Dendritic cell treated with granulocyte-macrophage colony-stimulating factor and Interleukin-4, amounts not matched to agents 40 ng/mL and 50 ng/mL, for 4 days (primary cell): ENCODE data around the gene RRBP1.

ENCODE experiments used
- H3K27ac Mint-ChIP-seq: one replicate; pipeline ENCODE4 v1.8.0; 2022; ENCODE audit warnings: mild to moderate bottlenecking, mixed read lengths
- H3K27me3 Mint-ChIP-seq: one replicate; pipeline ENCODE4 v1.8.0; 2022; ENCODE audit warnings: mild to moderate bottlenecking, mixed read lengths
- H3K36me3 Mint-ChIP-seq: one replicate; pipeline ENCODE4 v1.8.0; 2022; ENCODE audit warnings: low read depth, mixed read lengths
- H3K4me1 Mint-ChIP-seq: one replicate; pipeline ENCODE4 v1.8.0; 2022; ENCODE audit warnings: low read depth, mixed read lengths
- H3K4me3 Mint-ChIP-seq: one replicate; pipeline ENCODE4 v1.8.0; 2022; ENCODE audit warnings: mild to moderate bottlenecking, moderate library complexity, mixed read lengths
- H3K9me3 Mint-ChIP-seq: one replicate; pipeline ENCODE4 v1.8.0; 2022; ENCODE audit warnings: mixed read lengths
- intact Hi-C: fragments of 100-400 bp; cut with micrococcal nuclease; formaldehyde crosslinking; loops from one replicate; pipeline ENCODE4 v1.15.0; 2022

The RRBP1 gene

DNA sequence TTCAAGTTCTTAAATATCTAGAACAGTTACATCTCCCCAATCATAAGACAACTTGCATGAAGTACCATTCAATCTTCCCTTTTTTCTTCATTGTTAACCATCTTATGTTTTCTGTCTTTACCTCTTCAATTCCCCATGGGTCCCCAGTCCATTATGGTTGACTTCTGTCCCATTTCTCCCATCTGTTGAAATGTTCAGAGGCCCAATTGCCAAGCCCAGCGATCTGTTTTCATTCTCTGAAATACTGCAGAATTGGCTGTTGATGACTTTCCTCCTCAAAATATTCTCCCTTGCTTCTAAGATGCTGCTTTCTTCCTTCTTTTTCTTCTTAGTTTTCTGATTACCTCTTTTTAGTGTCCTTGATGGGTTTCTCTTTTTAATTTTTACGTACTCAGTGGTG lies 86.2 kb downstream of the RRBP1 start:
- intact Hi-C loops = no loop called here
- peaks cover 28% of the 10 kb centered on the region for H3K4me1 Mint-ChIP-seq
- H3K27me3 Mint-ChIP-seq = no peaks in the 10 kb centered on the region
- no peak overlapping the region for H3K4me3 Mint-ChIP-seq
- no peak overlapping the region for H3K27ac Mint-ChIP-seq
- peaks cover 5% of the 10 kb centered on the region for H3K36me3 Mint-ChIP-seq
- H3K9me3 Mint-ChIP-seq = no peaks in the 10 kb centered on the region

DNA sequence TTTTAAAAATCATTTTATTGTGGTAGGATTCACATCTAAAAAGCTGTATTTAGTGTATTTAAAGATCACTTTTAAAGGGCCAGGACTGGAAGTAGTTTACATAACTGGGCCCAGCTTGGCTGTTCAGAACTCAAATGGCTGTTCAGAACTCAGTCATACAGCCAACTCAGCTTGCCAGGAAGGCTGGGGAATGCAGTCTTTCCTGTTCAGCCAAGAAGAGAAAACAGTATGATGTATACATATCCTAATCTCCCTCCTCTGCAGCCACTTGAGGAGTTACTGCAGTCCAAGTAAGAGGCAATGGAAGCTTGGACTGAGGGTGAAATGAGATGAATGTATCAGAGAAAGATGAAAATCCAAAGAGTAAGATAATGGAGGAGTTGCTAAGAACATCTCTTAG lies 87.6 kb downstream of the RRBP1 start:
- Mint-ChIP-seq H3K4me3 (no peak overlapping the region), H3K27ac (no peak overlapping the region), H3K4me1 (peaks cover 28% of the 10 kb centered on the region), H3K27me3 (no peaks in the 10 kb centered on the region), H3K9me3 (no peaks in the 10 kb centered on the region), H3K36me3 (no peaks in the 10 kb centered on the region)
- intact Hi-C loops = no loop called here

DNA sequence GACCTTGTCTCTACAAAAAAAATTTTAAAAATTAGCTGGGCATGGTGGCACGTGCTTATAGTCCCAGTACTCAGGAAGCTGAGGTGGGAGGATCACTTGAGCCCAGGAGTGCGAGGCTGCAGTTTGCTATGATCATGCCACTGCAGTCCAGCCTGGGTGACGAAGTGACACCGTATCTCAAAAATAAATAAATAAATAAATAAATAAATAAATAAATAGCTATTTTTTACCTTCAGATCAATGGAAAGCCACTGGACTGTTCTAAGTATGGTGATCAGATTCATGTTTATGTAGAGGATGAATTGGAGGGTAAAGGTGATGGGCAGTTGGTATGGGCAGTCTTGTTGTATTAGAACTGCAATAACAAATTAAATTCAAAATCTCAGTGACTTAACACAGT lies 88.1 kb downstream of the RRBP1 start:
- no peak overlapping the region for H3K4me3 Mint-ChIP-seq
- H3K36me3 Mint-ChIP-seq = no peaks in the 10 kb centered on the region
- H3K27ac Mint-ChIP-seq = no peak overlapping the region
- H3K27me3 Mint-ChIP-seq = no peaks in the 10 kb centered on the region
- intact Hi-C loops = no loop called here
- H3K4me1 Mint-ChIP-seq = peaks cover 28% of the 10 kb centered on the region
- H3K9me3 Mint-ChIP-seq = no peaks in the 10 kb centered on the region

GRCh38 chr20:17590245-17590644 lies 91.8 kb downstream of the RRBP1 start:
- H3K4me3 Mint-ChIP-seq = no peak overlapping the region
- H3K4me1 Mint-ChIP-seq = peaks cover 18% of the 10 kb centered on the region
- H3K27ac Mint-ChIP-seq = no peak overlapping the region

DNA sequence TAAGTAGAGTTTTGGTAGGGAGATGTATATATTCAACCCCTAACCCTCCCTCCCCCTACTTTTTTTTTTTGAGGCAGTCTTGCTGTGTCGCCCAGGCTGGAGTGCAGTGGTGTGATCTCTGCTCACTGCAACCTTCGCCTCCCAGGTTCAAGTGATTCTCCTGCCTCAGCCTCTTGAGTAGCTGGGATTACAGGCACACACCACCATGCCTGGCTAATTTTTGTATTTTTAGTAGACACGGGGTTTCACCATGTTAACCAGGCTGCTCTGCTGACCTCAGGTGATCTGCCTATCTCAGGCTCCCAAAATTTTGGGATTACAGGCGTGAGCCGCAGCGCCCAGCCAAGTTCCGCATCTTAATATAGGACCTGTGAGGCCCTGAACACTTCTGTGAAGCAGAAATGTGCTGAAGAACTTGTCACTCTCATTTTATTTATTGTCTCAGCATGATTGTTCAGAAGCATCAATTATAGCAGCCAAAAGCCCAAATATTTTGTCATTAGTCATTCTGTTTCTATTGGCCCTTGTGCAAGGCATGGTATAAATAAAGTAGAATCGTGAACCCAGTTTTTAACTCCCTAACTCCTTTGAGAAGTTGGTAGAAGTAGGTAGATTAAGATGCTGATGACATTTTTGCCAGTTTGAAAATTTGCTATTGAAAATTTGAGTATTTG lies 92.7 kb downstream of the RRBP1 start:
- intact Hi-C loops = no loop called here
- H3K4me3 Mint-ChIP-seq = no peak overlapping the region
- H3K27ac Mint-ChIP-seq = no peak overlapping the region
- H3K27me3 Mint-ChIP-seq = no peaks in the 10 kb centered on the region
- H3K36me3 Mint-ChIP-seq = peaks cover 6% of the 10 kb centered on the region
- peaks cover 9% of the 10 kb centered on the region for H3K4me1 Mint-ChIP-seq
- H3K9me3 Mint-ChIP-seq = no peaks in the 10 kb centered on the region

More at GRCh38 chr20:17590245-17590644, 91.8 kb downstream of the RRBP1 start:
- H3K9me3 Mint-ChIP-seq = no peaks in the 10 kb centered on the region
- intact Hi-C loops = no loop called here
- no peaks in the 10 kb centered on the region for H3K27me3 Mint-ChIP-seq
- peaks cover under 1% of the 10 kb centered on the region for H3K36me3 Mint-ChIP-seq

DNA sequence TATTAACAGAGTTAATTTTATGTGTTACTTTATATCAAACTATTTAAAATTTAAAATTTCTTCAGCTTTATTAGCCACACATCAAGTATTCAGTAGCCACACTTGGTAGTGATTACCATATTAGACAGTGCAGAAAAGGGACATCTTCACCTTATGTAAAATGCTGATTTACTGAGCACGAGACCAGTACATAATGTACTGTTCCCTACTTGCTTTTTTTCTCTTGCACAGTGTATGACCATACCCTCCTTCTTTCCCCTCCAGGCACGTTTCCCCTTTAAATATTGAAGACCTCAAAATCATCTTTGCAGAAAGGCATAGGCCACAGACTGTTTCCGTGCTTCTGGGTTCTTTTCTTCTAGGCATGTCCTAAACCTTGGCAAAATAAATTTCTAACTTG lies 94.2 kb downstream of the RRBP1 start:
- no peak overlapping the region for H3K4me3 Mint-ChIP-seq
- no peak overlapping the region for H3K27ac Mint-ChIP-seq
- H3K36me3 Mint-ChIP-seq = peaks cover 6% of the 10 kb centered on the region
- H3K9me3 Mint-ChIP-seq = no peaks in the 10 kb centered on the region
- peaks cover 5% of the 10 kb centered on the region for H3K4me1 Mint-ChIP-seq
- H3K27me3 Mint-ChIP-seq = no peaks in the 10 kb centered on the region
- intact Hi-C loops = no loop called here

DNA sequence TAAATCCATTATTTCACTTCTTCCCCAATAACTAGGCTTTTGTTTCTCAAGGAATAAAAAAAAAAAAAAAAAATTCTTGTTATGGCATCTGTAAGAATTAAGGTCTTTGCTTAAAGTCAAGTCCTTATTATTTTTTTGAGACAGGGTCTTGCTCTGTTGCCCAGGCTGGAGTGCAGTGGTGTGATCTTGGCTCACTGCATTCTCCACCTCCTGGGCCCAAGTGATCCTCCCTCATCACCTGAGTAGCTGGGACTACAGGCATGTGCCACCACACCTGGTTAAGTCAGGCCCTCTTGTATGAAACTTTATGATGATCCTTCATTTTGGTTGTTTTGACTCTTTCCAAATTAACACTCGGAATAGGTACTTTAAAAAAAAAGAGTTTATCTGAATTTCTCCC lies 94.9 kb downstream of the RRBP1 start:
- intact Hi-C loops = no loop called here
- H3K9me3 Mint-ChIP-seq = no peaks in the 10 kb centered on the region
- H3K36me3 Mint-ChIP-seq = peaks cover 6% of the 10 kb centered on the region
- no peak overlapping the region for H3K4me3 Mint-ChIP-seq
- no peaks in the 10 kb centered on the region for H3K27me3 Mint-ChIP-seq
- H3K4me1 Mint-ChIP-seq = no peaks in the 10 kb centered on the region
- H3K27ac Mint-ChIP-seq = no peak overlapping the region

DNA sequence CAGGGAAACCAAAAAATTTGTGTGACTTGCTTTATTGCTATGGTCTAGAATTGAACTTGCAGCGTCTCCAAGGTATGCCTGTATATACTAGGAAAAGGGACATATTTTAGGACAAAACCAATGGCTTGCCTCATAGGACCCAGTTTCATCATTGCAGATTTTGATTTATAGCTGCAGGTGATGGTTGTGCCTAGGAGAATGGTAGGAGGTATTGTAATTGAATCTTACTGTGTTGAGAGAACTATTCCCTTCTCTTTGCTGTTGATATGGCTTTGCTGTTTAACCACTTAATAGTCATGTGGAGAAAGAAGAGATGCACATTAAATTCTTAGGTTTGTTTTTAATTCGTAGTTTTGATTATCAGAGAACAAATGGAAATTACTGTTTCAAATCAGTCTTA lies 95.8 kb downstream of the RRBP1 start:
- H3K27ac Mint-ChIP-seq = no peak overlapping the region
- H3K4me3 Mint-ChIP-seq = no peak overlapping the region
- intact Hi-C loops = no loop called here
- no peaks in the 10 kb centered on the region for H3K4me1 Mint-ChIP-seq
- H3K27me3 Mint-ChIP-seq = no peaks in the 10 kb centered on the region
- H3K9me3 Mint-ChIP-seq = no peaks in the 10 kb centered on the region
- peaks cover 6% of the 10 kb centered on the region for H3K36me3 Mint-ChIP-seq

- Mint-ChIP-seq H3K4me3 (no peak overlapping the region), H3K36me3 (peaks cover 6% of the 10 kb centered on the region), H3K4me1 (peaks cover 13% of the 10 kb centered on the region), H3K27ac (no peak overlapping the region), H3K27me3 (no peaks in the 10 kb centered on the region), H3K9me3 (no peaks in the 10 kb centered on the region)
- intact Hi-C loops = no loop called here
These were observed 97.4 kb downstream of the RRBP1 start for GRCh38 chr20:17584689-17585088.

DNA sequence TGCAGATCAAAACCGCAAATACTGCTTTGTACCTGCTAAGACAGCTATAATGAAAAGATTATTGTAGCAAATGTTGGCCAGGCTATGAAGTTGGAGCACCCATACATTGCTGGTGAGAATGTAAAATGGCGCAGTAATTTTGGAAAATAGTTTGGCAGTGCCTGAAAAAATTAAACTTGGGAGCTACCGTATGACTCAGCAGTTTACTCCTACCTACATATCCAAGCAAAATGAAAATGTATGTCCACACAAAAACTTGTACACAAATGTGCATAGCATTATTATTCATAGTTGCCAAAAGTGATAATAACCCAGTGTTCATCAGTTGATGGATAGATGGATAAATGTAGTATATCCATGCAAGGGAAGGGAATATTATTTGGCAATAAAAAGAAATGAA lies 98.9 kb downstream of the RRBP1 start:
- Mint-ChIP-seq H3K4me3 (no peak overlapping the region), H3K9me3 (no peaks in the 10 kb centered on the region), H3K27ac (no peak overlapping the region), H3K36me3 (peaks cover 6% of the 10 kb centered on the region), H3K4me1 (peaks cover 13% of the 10 kb centered on the region), H3K27me3 (no peaks in the 10 kb centered on the region)
- intact Hi-C loops = no loop called here

DNA sequence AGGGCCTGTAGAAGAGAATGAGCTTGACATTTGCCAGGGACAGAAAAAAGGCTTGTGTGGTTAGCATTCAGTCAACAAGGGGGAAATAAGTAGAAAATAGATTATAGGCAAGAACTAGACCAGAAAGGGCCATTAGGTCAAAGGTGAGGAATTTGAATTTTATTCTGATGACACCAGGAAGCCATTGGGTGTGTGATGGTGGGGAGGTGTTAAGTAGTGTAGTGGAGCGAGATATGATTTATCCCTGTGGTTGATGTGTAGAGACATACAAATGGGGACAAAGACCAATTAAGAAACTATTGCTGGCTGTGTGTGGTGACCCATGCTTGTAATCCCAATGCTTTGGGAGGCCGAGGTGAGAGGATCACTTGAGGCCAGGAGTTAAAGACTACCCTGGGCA lies 101.1 kb downstream of the RRBP1 start:
- no peaks in the 10 kb centered on the region for H3K9me3 Mint-ChIP-seq
- H3K27ac Mint-ChIP-seq = no peak overlapping the region
- intact Hi-C loops = no loop called here
- H3K4me1 Mint-ChIP-seq = peaks cover 13% of the 10 kb centered on the region
- H3K4me3 Mint-ChIP-seq = no peak overlapping the region
- H3K27me3 Mint-ChIP-seq = no peaks in the 10 kb centered on the region
- H3K36me3 Mint-ChIP-seq = peaks cover 6% of the 10 kb centered on the region

GRCh38 chr20:17579369-17580039 lies 102.5 kb downstream of the RRBP1 start:
- H3K36me3 Mint-ChIP-seq = no peaks in the 10 kb centered on the region
- intact Hi-C loops = no loop called here
- no peak overlapping the region for H3K27ac Mint-ChIP-seq
- no peaks in the 10 kb centered on the region for H3K27me3 Mint-ChIP-seq
- H3K4me3 Mint-ChIP-seq = no peak overlapping the region
- no peaks in the 10 kb centered on the region for H3K9me3 Mint-ChIP-seq
- H3K4me1 Mint-ChIP-seq = peaks cover 13% of the 10 kb centered on the region

GRCh38 chr20:17576215-17576614 lies 105.8 kb downstream of the RRBP1 start:
- intact Hi-C loops = no loop called here
- no peak overlapping the region for H3K27ac Mint-ChIP-seq
- no peaks in the 10 kb centered on the region for H3K9me3 Mint-ChIP-seq
- H3K4me1 Mint-ChIP-seq = peaks cover 18% of the 10 kb centered on the region
- H3K27me3 Mint-ChIP-seq = no peaks in the 10 kb centered on the region
- no peak overlapping the region for H3K4me3 Mint-ChIP-seq
- H3K36me3 Mint-ChIP-seq = peaks cover 8% of the 10 kb centered on the region

- Mint-ChIP-seq H3K27ac (no peak overlapping the region), H3K27me3 (peaks cover 6% of the 10 kb centered on the region), H3K9me3 (no peaks in the 10 kb centered on the region), H3K4me3 (no peak overlapping the region), H3K36me3 (peaks cover 16% of the 10 kb centered on the region), H3K4me1 (peaks cover 18% of the 10 kb centered on the region)
- intact Hi-C loops = loop anchor here (5.0 kb wide), 1 partner anchor 109 kb away; the partner anchor contains the start of gene RRBP1
These were observed 108.6 kb downstream of the RRBP1 start for GRCh38 chr20:17573463-17573862.
